Iris pigment epithelial cell (primary cell): ENCODE results near the gene PLEKHH1.

Experiments used
- DNase-seq: peaks from one replicate; pipeline ENCODE4 v3.0.0-alpha.2; 2011; ENCODE audit warnings: low read depth

The PLEKHH1 gene

GRCh38 chr14:67510836-67511235 is 22.3 kb upstream of the PLEKHH1 start:
- peak; percentile 22 for DNase-seq

GRCh38 chr14:67512463-67513310 is 20.4 kb upstream of the PLEKHH1 start:
- DNase-seq = no peak

- DNase-seq = no peak
Measured at GRCh38 chr14:67513631-67514108, 19.4 kb upstream of the PLEKHH1 start.

- no peak for DNase-seq
Measured at GRCh38 chr14:67514203-67514607, 18.9 kb upstream of the PLEKHH1 start.

GRCh38 chr14:67514650-67515385 is 18.3 kb upstream of the PLEKHH1 start:
- DNase-seq = peak; percentile 44

- DNase-seq = no peak
Measured at GRCh38 chr14:67515386-67516079, 17.6 kb upstream of the PLEKHH1 start.

- no peak for DNase-seq
Measured at GRCh38 chr14:67516676-67517075, 16.4 kb upstream of the PLEKHH1 start.

DNA sequence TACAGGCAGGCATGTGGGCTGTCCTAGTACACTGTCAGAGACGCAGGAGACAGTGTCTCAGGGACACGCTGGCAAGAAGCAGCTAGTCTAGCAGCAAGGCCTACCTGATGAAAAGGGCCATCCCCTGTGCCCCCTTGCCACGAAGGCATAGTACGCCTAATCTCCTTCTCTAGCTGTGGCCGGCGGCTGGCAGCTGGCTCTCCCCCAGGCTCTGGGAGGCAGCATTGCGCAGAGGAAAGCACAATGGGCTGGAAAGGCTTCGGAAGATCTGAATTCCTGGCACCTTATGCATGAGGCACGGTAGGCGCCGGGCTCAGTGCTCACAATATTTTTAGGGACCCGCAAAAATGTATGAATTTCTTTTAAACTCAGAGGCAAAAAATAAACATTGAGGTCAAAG is 16.0 kb upstream of the PLEKHH1 start:
- peak; percentile 18 for DNase-seq

DNA sequence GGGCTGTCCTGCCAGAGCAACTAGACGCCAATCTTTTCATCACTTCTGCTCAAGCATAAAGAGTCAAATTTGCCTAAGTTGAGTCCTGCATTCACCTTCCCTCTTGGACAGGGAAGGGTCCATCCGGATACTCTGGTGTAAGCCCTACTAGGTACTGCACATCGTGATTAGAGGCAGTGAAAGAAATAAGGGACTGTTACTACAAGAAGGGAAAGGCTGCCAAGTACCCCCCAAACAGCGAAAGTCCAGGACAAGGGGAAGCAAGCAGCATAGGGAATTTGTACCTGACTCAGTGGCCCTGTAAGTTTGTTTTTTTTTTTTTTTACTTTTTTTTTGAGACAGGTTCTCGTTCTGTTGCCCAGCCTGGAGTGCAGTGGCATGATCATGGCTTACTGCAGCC is 13.7 kb upstream of the PLEKHH1 start:
- DNase-seq = no peak

DNA sequence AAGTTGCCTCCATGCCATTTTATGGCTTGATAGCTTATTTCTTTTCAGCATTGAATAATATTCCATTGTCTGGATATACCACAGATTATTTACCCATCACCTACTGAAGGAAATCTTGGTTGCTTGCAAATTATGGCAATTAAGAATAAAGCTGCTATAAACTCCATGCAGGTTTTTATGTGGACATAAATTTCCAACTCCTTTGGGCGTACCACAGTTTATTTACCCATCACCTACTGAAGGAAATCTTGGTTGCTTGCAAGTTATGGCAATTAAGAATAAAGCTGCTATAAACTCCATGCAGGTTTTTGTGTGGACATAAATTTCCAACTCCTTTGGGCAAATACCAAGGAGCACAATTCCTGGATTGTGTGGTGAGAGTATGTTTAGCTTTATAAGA is 12.6 kb upstream of the PLEKHH1 start:
- DNase-seq = no peak

DNA sequence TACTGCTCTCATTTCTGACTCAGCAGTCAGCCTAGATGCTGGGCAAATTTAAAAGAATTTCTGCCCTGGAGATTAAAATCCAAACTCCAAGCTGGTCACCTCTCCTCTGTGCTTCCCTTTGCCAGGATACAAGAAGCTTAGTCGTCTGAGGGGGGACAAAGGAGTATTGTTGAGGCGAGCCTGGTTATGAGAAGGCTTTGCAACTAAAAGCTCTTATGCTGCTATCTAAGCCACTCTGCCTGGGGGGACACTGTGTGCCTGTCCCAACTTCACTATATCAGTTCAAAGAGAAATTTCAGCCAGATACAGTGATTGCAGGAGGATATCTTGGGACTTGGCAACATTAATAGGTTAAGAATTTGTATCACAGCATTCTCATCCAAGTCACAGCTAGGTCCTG is 10.8 kb upstream of the PLEKHH1 start:
- no peak for DNase-seq

DNA sequence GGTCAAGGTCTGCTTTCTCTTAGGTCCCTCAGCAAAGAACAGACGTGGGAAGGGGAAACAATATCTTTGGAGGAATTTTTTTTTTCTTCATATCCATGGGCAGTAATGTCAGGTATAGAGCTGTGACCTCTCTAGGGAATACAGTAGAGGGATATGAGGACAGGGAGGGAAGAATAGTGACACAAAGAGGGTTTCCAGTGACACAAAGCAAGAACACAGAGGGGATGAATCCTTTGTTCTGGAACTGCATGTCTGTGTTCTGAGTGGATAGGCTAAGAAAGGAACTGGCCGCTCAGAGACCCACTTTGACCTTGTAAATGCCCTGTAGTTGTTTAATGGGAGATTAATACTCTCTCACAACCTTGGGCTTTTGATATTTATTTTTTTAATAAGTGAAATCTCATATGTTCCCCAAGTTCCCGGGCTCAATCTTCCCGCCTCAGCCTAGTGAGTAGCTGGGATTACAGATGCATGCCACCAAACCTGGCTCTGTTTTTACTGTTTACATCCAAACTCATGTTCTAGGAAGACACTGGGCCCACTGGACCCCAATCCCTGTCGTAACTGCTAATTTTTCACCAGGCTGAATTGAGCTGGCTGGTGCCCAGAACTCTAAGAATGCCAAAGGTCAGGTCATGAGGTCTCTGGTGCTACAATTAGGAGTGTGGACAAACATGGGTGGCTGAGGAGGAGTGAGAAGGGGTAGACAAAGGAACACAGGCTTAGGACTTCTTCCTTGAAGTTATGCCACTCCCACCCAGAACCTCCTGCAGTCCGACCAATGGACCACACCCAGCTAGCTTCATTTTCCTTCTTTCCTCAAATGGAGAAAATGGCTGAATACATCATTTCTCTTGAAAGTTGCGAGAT is 9.1 kb upstream of the PLEKHH1 start:
- no peak for DNase-seq

DNA sequence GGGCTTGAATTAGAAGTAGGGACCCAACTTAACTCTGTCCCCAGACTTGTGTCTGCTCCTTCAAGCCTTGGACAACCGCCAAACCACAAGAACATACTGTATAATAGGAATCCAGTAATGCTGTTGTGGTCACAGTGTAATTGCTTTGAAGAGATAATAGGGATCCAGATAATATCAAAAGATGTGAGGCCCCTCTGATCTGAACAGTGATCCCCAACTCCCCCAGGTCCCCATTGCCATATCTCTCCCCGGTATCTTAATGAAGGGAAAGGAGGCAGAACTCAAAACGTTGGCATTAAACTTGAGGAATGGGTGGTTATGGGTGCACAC is 8.5 kb upstream of the PLEKHH1 start:
- DNase-seq = peak; percentile 18

DNA sequence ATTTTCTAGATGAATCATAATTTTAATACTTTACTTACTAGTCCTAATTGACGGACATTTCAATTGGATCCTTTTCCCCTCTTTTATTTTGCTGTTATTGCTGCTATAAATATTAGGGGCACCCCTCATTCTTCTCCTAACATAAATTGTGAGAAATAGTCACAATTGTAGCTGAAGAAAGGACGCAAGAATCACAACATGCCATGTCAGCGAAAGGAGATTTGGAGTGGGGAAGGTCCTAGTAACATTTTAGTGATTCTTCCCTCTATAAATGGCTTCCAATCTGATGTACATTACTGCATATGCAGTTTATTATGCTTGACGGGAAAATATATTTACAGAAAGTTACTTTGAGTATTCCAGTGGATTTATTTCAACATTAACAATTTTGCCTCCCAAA is 7.7 kb upstream of the PLEKHH1 start:
- no peak for DNase-seq

- DNase-seq = no peak
Measured at GRCh38 chr14:67526181-67526580, 6.9 kb upstream of the PLEKHH1 start.

GRCh38 chr14:67526676-67527459 is 6.2 kb upstream of the PLEKHH1 start:
- DNase-seq = peak; percentile 57

DNA sequence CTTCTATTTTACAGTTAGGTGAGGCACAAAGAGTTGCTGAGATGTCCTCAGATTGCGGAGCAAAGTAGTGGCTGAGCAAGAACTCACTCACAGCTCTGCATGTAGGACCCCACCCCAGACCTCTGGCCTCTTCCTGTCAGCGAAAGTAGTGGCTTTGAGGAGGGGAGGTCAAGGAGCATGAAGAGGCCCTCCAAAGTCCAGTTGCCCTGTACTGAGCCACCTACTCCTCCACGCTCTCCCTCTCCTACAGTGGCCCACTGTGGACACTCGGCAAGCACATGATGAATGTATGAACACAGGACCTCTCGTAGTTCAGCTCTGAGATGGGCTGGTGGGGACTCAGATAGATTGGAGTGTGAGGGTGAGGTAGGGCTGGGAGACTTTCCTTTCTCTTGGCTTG is 5.3 kb upstream of the PLEKHH1 start:
- no peak for DNase-seq

DNA sequence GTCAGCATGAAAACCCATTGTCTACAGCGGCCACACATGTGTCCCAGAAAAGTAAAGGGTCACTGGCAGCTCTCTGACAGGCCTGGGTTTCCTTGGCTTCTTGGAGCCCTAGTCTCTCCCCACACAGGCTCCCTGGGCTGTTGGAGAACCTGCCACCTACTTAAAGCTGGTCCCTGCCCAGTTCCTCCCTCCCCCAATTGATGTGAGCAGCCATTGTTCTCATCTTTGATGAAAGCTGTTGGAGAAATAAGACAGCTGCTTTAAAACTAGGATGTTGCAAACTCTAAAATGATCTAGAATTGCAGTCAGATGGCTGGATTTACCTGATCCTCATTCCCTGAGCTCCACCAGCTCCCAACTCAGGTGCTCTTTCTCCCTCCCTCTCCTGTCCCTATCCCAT is 4.8 kb upstream of the PLEKHH1 start:
- DNase-seq = no peak

GRCh38 chr14:67529947-67530935 is 2.8 kb upstream of the PLEKHH1 start:
- DNase-seq = no peak

- no peak for DNase-seq
Measured at GRCh38 chr14:67532606-67532997, 488 bp upstream of the PLEKHH1 start.
